Measurements from ENCODE around the gene CD4. TPM values are rescaled to one million over a fixed set of nuclear protein-coding genes. Genes with fewer than 3 reads are reported as not detected.
A peak's percentile ranks its signal among the peaks of the same experiment; 100 is the strongest.

The CD4 gene
- total RNA-seq, 1 experiment from 2014 or later, result 0.42 TPM

GRCh38 chr12:6869049-6870021 is 80.0 kb downstream of the CD4 start:
- peak; percentile 64 for DNase-seq (ENCODE audit: low read depth, low spot score)
- Histone ChIP-seq H3K9me3 (ENCODE audit: control insufficient read depth in 1 of 2, insufficient read depth in 1 of 2, low read depth in 1 of 2, low read length in 2 of 2) (no peaks in the 10 kb centered on the region), H3K4me2 (ENCODE audit: low read length) (peak overlapping the region; percentile 92), H3K79me2 (ENCODE audit: insufficient read depth, low read length) (peaks cover 57% of the 10 kb centered on the region), H4K20me1 (ENCODE audit: insufficient read depth) (peaks cover 12% of the 10 kb centered on the region; the same call in 1 of the 2 replicates), H2AFZ (ENCODE audit: low read depth, low read length, poor library complexity, severe bottlenecking) (no peak overlapping the region), H3K36me3 (ENCODE audit: control insufficient read depth in 1 of 2, insufficient read depth in 2 of 2, low read length in 2 of 2) (peaks cover 12 to 36% of the 10 kb centered on the region in 2 experiments; a peak in 3 of 4 replicates), H3K27ac (ENCODE audit: low read depth, low read length) (peak overlapping the region; percentile 96), H3K9me2 (ENCODE audit: insufficient read depth) (no peaks in the 10 kb centered on the region), H3K4me3 (replicated peaks in 1 of 2; ENCODE audit: low read depth in 1 of 2, low read length in 2 of 2) (peak overlapping the region; percentile 97 to 99), H3K27me3 (ENCODE audit: insufficient read depth, low read length) (no peaks in the 10 kb centered on the region), H3K9ac (ENCODE audit: low read length) (peak overlapping the region; percentile 99), H3K4me1 (ENCODE audit: control insufficient read depth in 1 of 2, insufficient read depth in 2 of 2, low read length in 2 of 2) (peaks cover 35 to 68% of the 10 kb centered on the region in 2 experiments)
- no peak for ATAC-seq
- RAD21 ChIA-PET (ENCODE audit: low non-redundant PET in 1 of 2, low total read pairs in 2 of 2, uncharacterized antibody in 2 of 2, unreplicated experiment in 2 of 2), result interaction anchor here in 1 of 2 experiments (1.3 kb wide), 1 partner anchor 77 kb away, joined by 4 read pairs; no protein-coding TSS in a partner anchor
- intact Hi-C loops (cut with micrococcal nuclease), result loop anchor here (1.0 to 5.0 kb wide), 3 partner anchors 58 to 768 kb away; partner anchors contain the start of genes ATN1 and C12orf57
- no TSS peak for BruUV-seq (replicated peaks)
- POLR2A ChIA-PET, result interaction anchor here (0.7 to 10.9 kb wide), 15 partner anchors 10 to 239 kb away, joined by 3 to 186 read pairs (median 5); partner anchors contain the start of genes C12orf57, CDCA3, MLF2 and P3H3
- CTCF ChIA-PET, result interaction anchor here (0.6 to 2.9 kb wide), 21 partner anchors 8 to 243 kb away, joined by 3 to 26 read pairs (median 4); partner anchors contain the start of genes C12orf57, C1RL, CDCA3 and COPS7A
- TF ChIP-seq FOSL1 (IDR thresholded peaks at IDR 0.05; ENCODE audit: low read depth) (no peak), EGR1 (IDR thresholded peaks at IDR 0.05; ENCODE audit: low read depth) (no peak), POLR2A (IDR thresholded peaks at IDR 0.05; ENCODE audit: borderline replicate concordance, extremely low read depth, insufficient read depth, insufficient read length) (no peak), MAX (IDR thresholded peaks at IDR 0.05) (no peak), JUND (IDR thresholded peaks at IDR 0.05) (no peak), ZBTB33 (IDR thresholded peaks at IDR 0.05; ENCODE audit: extremely low read depth, insufficient replicate concordance, low read length) (no peak), CTCF (IDR thresholded peaks at IDR 0.05 in 2 of 3, conservative IDR thresholded peaks at IDR 0.05 in 1 of 3; ENCODE audit: borderline replicate concordance in 1 of 3, insufficient read depth in 1 of 3, low read depth in 2 of 3, low read length in 2 of 3) (peak in 2 of 3 experiments; percentile 80 to 90; a peak in 4 of 6 replicates), REST (IDR thresholded peaks at IDR 0.05; ENCODE audit: low read depth) (no peak), SP1 (IDR thresholded peaks at IDR 0.05; ENCODE audit: low read depth) (no peak), POLR2AphosphoS5 (IDR thresholded peaks at IDR 0.05; ENCODE audit: low read depth, low read length) (peak; percentile 33; the same call in 1 of the 2 replicates), RAD21 (IDR thresholded peaks at IDR 0.05; ENCODE audit: low read depth) (no peak), SIN3A (IDR thresholded peaks at IDR 0.05; ENCODE audit: low read depth) (no peak), CBX3 (IDR thresholded peaks at IDR 0.05; ENCODE audit: low read depth) (no peak)
